ENCODE results near the gene KCNC4. TPM values are rescaled to one million over a fixed set of nuclear protein-coding genes. Genes with fewer than 3 reads are reported as not detected.

The KCNC4 gene
- total RNA-seq, 1 experiment from 2014 or later: 8.9 TPM

GRCh38 chr1:110230381-110231199 lies 20.5 kb downstream of the KCNC4 start:
- Histone ChIP-seq H2BK120ac (ENCODE audit: low read depth, low read length, poor library complexity, severe bottlenecking) (no peak overlapping the region), H4K20me1 (ENCODE audit: control insufficient read depth, insufficient read depth, insufficient read length) (no peaks in the 10 kb centered on the region), H3K23ac (ENCODE audit: insufficient read length, low read depth, low read length) (no peak overlapping the region), H2BK12ac (ENCODE audit: insufficient read length, low read depth, low read length) (no peak overlapping the region), H4K91ac (ENCODE audit: insufficient read length, low read depth, low read length) (no peak overlapping the region), H4K8ac (replicated peaks; ENCODE audit: insufficient read length, low read depth, low read length) (no peak overlapping the region), H3K9me3 (ENCODE audit: control insufficient read depth, low read depth, low read length) (peaks cover 7% of the 10 kb centered on the region), H4K5ac (ENCODE audit: insufficient read length, low read depth, low read length) (no peak overlapping the region), H3T11ph (ENCODE audit: low read length) (no peak overlapping the region), H3K4me1 (ENCODE audit: insufficient read depth, low read length) (no peaks in the 10 kb centered on the region), H2AK5ac (ENCODE audit: insufficient read length, low read length) (no peak overlapping the region), H2AFZ (ENCODE audit: low read length) (no peak overlapping the region), H3K9ac (ENCODE audit: extremely low read depth, insufficient read length, low read length) (no peak overlapping the region), H3K23me2 (ENCODE audit: insufficient read length, low read depth, low read length, poor library complexity, severe bottlenecking) (no peaks in the 10 kb centered on the region), H2BK5ac (ENCODE audit: insufficient read length, low read length) (no peak overlapping the region), H2BK20ac (ENCODE audit: low read depth, low read length, poor library complexity, severe bottlenecking) (no peak overlapping the region), H3K18ac (ENCODE audit: insufficient read length, low read depth, low read length) (no peak overlapping the region), H3K4ac (ENCODE audit: low read depth, low read length) (no peak overlapping the region), H3K79me2 (ENCODE audit: insufficient read depth, low read length) (no peaks in the 10 kb centered on the region), H3K14ac (ENCODE audit: insufficient read depth, low read length) (no peak overlapping the region), H3K27ac (ENCODE audit: insufficient read length, low read depth, low read length) (no peak overlapping the region), H3K56ac (ENCODE audit: insufficient read length, low read depth, low read length) (no peak overlapping the region), H3K79me1 (ENCODE audit: insufficient read depth, low read depth, low read length, poor library complexity, severe bottlenecking) (no peaks in the 10 kb centered on the region), H3K27me3 (ENCODE audit: insufficient read depth, low read length) (no peaks in the 10 kb centered on the region), H3K4me2 (ENCODE audit: insufficient read depth, insufficient read length, low read length) (no peak overlapping the region), H2BK15ac (ENCODE audit: low read depth, low read length) (no peak overlapping the region)
- Mint-ChIP-seq H3K27ac (no peak overlapping the region), H3K36me3 (ENCODE audit: insufficient read depth in 1 of 3, low read depth in 3 of 3) (peaks cover 0 to 5% (median 0%) of the 10 kb centered on the region in 3 experiments; a peak in 2 of 7 replicates), H3K4me1 (peaks cover 18 to 25% of the 10 kb centered on the region in 2 experiments), H3K27me3 (ENCODE audit: low read depth) (no peaks in the 10 kb centered on the region), H3K9me3 (no peaks in the 10 kb centered on the region; a peak in 1 of 5 replicates), H3K4me3 (no peak overlapping the region)
- DNase-seq: no peak
- no CpG with 5 or more reads among the region's 11 CpGs for WGBS (ENCODE audit: extremely low coverage, insufficient read length, low lambda C conversion rate)
- no peak for TF ChIP-seq CTCF (conservative IDR thresholded peaks at IDR 0.05)

All from H9 (cell line).